ENCODE data around the gene SLC41A3. TPM values are rescaled to one million over a fixed set of nuclear protein-coding genes. Genes with fewer than 3 reads are reported as not detected.

SLC41A3 gene
- total RNA-seq, 2 donors from 2014 or later: 32.2 to 131 TPM

DNA sequence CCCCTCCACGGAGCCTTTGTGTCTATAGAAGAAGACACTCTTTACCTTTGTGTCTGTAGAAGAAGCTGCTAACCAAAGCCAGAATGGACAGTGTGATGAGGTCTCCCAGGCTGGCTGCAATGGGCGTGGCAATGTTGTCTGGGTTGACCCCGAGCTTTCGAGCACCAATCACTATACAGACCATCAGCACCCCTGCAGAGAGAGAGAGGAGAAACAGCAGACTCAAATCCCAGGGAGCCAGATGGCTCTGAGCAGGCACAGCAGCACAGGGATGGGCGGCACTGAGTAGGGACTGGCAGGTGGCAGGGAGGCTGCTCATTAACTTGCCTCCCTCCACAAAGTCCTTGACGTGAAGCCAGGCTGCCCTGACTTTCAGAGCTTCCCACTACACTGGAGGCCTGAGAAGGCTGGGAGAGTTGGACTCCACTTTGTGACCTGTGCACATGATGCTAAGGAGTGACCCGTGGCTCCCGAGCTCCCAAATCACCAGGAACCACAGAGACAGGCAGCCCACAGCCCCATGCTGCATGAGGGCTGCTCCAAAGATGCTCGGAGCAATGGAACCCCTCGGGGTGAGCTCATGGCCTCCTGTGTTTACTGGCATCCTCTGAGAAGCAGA lies 61.1 kb downstream of the SLC41A3 start:
- DNase-seq (ENCODE audit: low spot score): no peak
- Histone ChIP-seq H3K27ac (no peak overlapping the region), H3K9me3 (no peaks in the 10 kb centered on the region), H3K36me3 (peaks cover 0 to 7% of the 10 kb centered on the region in 2 donors), H3K4me1 (replicated peaks) (no peaks in the 10 kb centered on the region), H3K4me3 (no peak overlapping the region), H3K27me3 (replicated peaks; ENCODE audit: insufficient read depth) (no peaks in the 10 kb centered on the region)
- 89% methylated on average over 10 of the region's 10 CpGs for WGBS
- intact Hi-C loops (cut with DNase I): no loop called here
- no peak for TF ChIP-seq POLR2AphosphoS5 (IDR thresholded peaks at IDR 0.05)
- TF ChIP-seq CTCF (IDR thresholded peaks at IDR 0.05): no peak
- no peak for TF ChIP-seq POLR2A (IDR thresholded peaks at IDR 0.05)

- Histone ChIP-seq H3K27ac (no peak overlapping the region), H3K9me3 (no peaks in the 10 kb centered on the region), H3K4me3 (no peak overlapping the region), H3K36me3 (peaks cover 0 to 7% of the 10 kb centered on the region in 2 donors), H3K4me1 (replicated peaks) (no peaks in the 10 kb centered on the region), H3K27me3 (replicated peaks; ENCODE audit: insufficient read depth) (no peaks in the 10 kb centered on the region)
- TF ChIP-seq CTCF (IDR thresholded peaks at IDR 0.05) (no peak), POLR2A (IDR thresholded peaks at IDR 0.05) (no peak), POLR2AphosphoS5 (IDR thresholded peaks at IDR 0.05) (no peak)
- WGBS: 93% methylated on average over 1 of the region's 1 CpG
- intact Hi-C loops (cut with DNase I): no loop called here
- no peak for DNase-seq (ENCODE audit: low spot score)
Measured at GRCh38 chr3:126021702-126022101, 62.2 kb downstream of the SLC41A3 start.

DNA sequence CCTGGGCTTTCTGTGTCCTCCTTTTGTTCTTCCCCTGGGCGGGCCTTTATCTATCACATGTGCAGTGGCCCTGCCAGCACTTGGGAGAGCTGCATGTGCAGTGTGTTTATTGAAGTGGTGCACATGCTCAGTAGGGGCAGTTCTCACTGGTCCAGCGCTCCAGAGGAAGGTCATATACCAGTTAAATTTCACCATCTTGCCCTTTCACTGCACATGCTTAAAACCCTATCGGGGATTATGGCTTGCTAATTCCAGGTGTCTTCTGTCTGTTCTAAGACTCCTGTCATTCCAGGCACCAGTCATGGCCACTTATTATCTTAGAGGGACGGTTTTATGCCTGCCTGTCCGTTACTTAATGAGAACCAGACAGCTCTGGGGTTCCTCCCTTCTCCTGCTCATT lies 62.7 kb downstream of the SLC41A3 start:
- H3K36me3 ChIP-seq: peaks cover 0 to 7% of the 10 kb centered on the region in 2 donors
- no peaks in the 10 kb centered on the region for H3K27me3 ChIP-seq (replicated peaks; ENCODE audit: insufficient read depth)
- no peaks in the 10 kb centered on the region for H3K4me1 ChIP-seq (replicated peaks)
- no peak overlapping the region for H3K27ac ChIP-seq
- TF ChIP-seq POLR2AphosphoS5 (IDR thresholded peaks at IDR 0.05) (no peak), CTCF (IDR thresholded peaks at IDR 0.05) (no peak), POLR2A (IDR thresholded peaks at IDR 0.05) (no peak)
- WGBS: 78% methylated on average over 5 of the region's 5 CpGs
- H3K4me3 ChIP-seq: no peak overlapping the region
- intact Hi-C loops (cut with DNase I): no loop called here
- DNase-seq (ENCODE audit: low spot score): no peak
- H3K9me3 ChIP-seq: no peaks in the 10 kb centered on the region

GRCh38 chr3:126019683-126020082 lies 64.2 kb downstream of the SLC41A3 start:
- no peak for DNase-seq (ENCODE audit: low spot score)
- WGBS: 98% methylated on average over 5 of the region's 5 CpGs
- no peak overlapping the region for H3K4me3 ChIP-seq

More at GRCh38 chr3:126019683-126020082, 64.2 kb downstream of the SLC41A3 start:
- H3K9me3 ChIP-seq: no peaks in the 10 kb centered on the region
- H3K27ac ChIP-seq: no peak overlapping the region
- H3K36me3 ChIP-seq: peaks cover 0 to 2% of the 10 kb centered on the region in 2 donors
- intact Hi-C loops (cut with DNase I): no loop called here
- TF ChIP-seq POLR2AphosphoS5 (IDR thresholded peaks at IDR 0.05): no peak
- TF ChIP-seq CTCF (IDR thresholded peaks at IDR 0.05): no peak
- H3K4me1 ChIP-seq (replicated peaks): no peaks in the 10 kb centered on the region
- no peaks in the 10 kb centered on the region for H3K27me3 ChIP-seq (replicated peaks; ENCODE audit: insufficient read depth)
